ENCODE measurements around the gene PRICKLE1. TPM values are rescaled to one million over a fixed set of nuclear protein-coding genes. Genes with fewer than 3 reads are reported as not detected.

The PRICKLE1 gene
- total and polyA plus RNA-seq, 2 donors (not counting 3 experiments of a cell fraction or from before 2014, with no cell fraction given): 34.3 to 86.0 TPM

GRCh38 chr12:42524716-42525115 lies 64.8 kb downstream of the PRICKLE1 start:
- ChIA-PET POLR2A (no interaction called here), CTCF (interaction anchor here (0.7 to 1.1 kb wide), 3 partner anchors 41 to 757 kb away, joined by 3 to 4 read pairs (median 3); no protein-coding TSS in a partner anchor)
- Histone ChIP-seq H3K4me1 (ENCODE audit: control insufficient read depth, extremely low read depth, insufficient read depth, low read length) (no peaks in the 10 kb centered on the region), H2AFZ (ENCODE audit: low read depth, low read length) (no peak overlapping the region), H3K27me3 (ENCODE audit: control insufficient read depth in 2 of 2, insufficient read depth in 2 of 2, low read length in 2 of 2) (no peaks in the 10 kb centered on the region), H3K27ac (ENCODE audit: insufficient read depth, low read depth, low read length) (no peak overlapping the region), H3K79me2 (ENCODE audit: control insufficient read depth, insufficient read depth, low read length) (peaks cover 25% of the 10 kb centered on the region), H3K9me1 (replicated peaks; ENCODE audit: control insufficient read depth, extremely low read depth, insufficient read depth, low read length) (no peaks in the 10 kb centered on the region), H3K4me3 (replicated peaks in 1 of 3; ENCODE audit: insufficient read depth in 1 of 3, low read depth in 1 of 3, low read length in 3 of 3) (no peak overlapping the region), H4K20me1 (replicated peaks; ENCODE audit: control insufficient read depth, extremely low read depth, insufficient read depth, low read length) (peaks cover 7% of the 10 kb centered on the region), H3K4me2 (ENCODE audit: insufficient read depth, low read length) (no peak overlapping the region), H3K36me3 (ENCODE audit: control insufficient read depth in 2 of 2, extremely low read depth in 1 of 2, insufficient read depth in 2 of 2, low read length in 2 of 2) (peaks cover 3 to 7% of the 10 kb centered on the region in 2 experiments), H3K9me3 (replicated peaks; ENCODE audit: control insufficient read depth, insufficient read depth, low read length) (no peaks in the 10 kb centered on the region), H3K9ac (replicated peaks; ENCODE audit: extremely low read depth, insufficient read depth, low read length) (no peak overlapping the region)
- intact Hi-C loops (cut with micrococcal nuclease) (no loop called here), dilution Hi-C loops (cut with MboI; ENCODE audit: extremely low pct_ligation_motif_present, low sequenced_read_pairs) (no loop called here)
- FAIRE-seq: no peak
- no TSS peak for BruUV-seq (replicated peaks)
- no peak for DNase-seq (ENCODE audit: low read depth, low spot score)
- no peak for TF ChIP-seq MYC (IDR thresholded peaks at IDR 0.05; ENCODE audit: low read depth, low read length)
- TF ChIP-seq CTCF (IDR thresholded peaks at IDR 0.05; ENCODE audit: extremely low read depth in 1 of 2, insufficient read depth in 1 of 2, low read depth in 1 of 2, low read length in 2 of 2): no peak
- no peak for TF ChIP-seq GATA2 (IDR thresholded peaks at IDR 0.05; ENCODE audit: insufficient read depth, insufficient read length, low read depth, low read length)
- TF ChIP-seq EZH2 (IDR thresholded peaks at IDR 0.05; ENCODE audit: borderline replicate concordance, low read depth, low read length, severe bottlenecking): no peak
- no peak for TF ChIP-seq POLR2A (IDR thresholded peaks at IDR 0.05; ENCODE audit: low read depth, low read length)
- TF ChIP-seq POLR2AphosphoS5 (IDR thresholded peaks at IDR 0.05; ENCODE audit: insufficient read depth, low read depth, low read length): no peak
- no peak for TF ChIP-seq FOS (IDR thresholded peaks at IDR 0.05; ENCODE audit: borderline replicate concordance, insufficient read depth, low read length)
- no peak for TF ChIP-seq JUN (IDR thresholded peaks at IDR 0.05; ENCODE audit: borderline replicate concordance, insufficient read depth, insufficient read length, low read depth)

All from endothelial cell of umbilical vein (primary cell).